ENCODE measurements around the gene FBXL19.

The FBXL19 gene

DNA sequence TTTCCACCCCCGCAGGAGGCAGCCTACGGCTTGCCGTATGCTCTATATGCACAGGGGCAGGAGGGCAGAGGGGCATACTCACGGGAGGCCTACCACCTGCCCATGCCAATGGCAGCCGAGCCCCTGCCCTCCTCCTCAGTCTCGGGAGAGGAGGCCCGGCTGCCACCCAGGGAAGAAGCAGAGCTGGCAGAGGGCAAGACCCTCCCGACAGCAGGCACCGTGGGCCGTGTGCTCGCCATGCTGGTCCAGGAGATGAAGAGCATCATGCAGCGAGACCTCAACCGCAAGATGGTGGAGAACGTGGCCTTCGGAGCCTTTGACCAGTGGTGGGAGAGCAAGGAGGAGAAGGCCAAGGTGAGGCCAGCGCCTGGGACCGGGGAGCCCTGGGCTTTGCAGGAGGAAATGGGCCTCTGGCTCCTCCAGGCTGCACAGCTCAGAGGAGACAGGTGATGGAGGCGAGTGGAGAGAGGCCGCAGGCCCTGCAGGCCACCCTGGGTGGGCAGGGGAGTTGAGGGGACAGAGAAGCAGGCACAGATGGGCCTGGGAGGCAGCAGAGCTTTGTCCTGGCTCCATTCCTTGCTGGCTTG is 42.8 kb downstream of the FBXL19 start:
- DNase-seq (ENCODE audit: low read depth): no peak

DNA sequence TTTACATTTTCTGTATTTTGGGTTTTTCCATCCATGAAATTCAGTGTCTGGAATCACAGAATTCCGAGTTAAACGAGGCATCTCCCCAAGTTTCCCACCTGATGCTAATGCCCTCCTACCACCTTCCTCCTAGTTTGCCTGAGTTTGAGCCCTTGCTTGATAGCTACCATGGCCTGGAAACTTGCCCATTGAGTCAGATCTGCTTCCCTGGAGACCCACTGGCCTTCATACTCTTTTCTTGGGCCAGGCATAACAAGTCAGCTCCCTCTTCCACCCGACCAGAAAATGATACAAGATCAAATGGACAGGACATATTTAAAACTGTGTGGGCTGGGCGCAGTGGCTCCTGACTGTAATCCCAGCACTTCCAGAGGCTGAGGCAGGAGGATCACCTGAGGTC is 44.4 kb downstream of the FBXL19 start:
- no peak for DNase-seq (ENCODE audit: low read depth)

DNA sequence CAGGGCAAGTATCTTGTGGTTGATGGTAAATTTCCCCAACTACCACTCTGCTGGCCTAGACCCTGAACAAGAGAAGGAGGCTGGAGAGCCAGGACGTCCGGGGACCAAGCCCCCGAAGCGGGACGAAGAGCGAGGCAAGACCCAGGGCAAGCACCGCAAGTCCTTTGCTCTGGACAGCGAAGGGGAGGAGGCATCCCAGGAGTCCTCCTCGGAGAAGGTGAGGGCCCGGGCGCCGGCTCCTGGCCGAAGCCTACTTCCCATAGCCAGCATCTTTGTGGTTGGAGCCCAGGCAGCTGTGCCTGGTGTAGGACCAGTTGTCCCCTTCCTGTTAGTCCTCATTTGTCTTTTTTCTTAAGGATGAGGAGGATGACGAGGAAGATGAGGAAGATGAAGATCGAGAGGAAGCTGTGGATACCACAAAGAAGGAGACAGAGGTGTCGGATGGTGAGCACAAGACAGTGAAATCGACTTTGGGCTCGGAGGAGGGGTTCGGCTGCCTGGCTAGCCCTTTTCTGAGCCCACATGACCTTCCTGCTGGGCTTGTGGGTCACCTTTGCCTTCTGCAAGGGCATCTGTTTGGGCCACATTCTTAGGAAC is 46.0 kb downstream of the FBXL19 start:
- no peak for DNase-seq (ENCODE audit: low read depth)

DNA sequence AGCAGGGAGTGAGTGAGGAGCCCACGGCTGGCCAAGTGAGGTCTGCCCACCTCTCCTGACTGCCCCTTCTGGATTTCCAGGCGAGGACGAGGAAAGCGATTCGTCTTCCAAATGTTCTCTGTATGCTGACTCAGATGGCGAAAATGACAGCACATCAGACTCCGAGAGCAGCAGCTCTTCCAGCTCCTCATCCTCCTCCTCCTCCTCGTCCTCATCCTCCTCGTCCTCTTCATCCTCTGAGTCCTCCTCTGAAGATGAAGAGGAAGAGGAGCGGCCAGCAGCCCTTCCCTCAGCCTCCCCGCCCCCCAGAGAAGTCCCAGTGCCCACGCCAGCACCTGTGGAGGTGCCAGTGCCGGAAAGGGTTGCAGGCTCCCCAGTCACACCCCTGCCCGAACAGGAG is 47.9 kb downstream of the FBXL19 start:
- DNase-seq (ENCODE audit: low read depth): no peak

DNA sequence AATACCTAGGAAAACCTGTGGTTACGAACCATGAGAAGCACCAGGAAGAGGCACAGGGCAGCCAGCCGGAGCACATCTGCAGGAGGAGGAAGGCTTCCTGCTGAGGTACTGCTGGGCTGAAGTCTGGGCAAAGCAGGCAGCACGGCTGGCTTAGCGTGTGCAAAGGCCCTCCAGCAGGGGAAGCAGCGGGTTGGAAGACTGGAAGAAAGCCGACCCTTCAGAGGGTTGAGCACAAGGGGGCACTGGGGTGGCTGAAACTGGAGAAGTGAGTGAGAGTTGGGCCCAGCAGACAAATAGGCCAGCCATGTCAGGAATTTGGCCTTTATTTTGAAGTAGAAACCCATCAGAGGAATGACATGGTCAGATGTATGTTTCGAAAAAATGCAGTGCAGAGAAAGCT is 49.5 kb downstream of the FBXL19 start:
- no peak for DNase-seq (ENCODE audit: low read depth)

DNA sequence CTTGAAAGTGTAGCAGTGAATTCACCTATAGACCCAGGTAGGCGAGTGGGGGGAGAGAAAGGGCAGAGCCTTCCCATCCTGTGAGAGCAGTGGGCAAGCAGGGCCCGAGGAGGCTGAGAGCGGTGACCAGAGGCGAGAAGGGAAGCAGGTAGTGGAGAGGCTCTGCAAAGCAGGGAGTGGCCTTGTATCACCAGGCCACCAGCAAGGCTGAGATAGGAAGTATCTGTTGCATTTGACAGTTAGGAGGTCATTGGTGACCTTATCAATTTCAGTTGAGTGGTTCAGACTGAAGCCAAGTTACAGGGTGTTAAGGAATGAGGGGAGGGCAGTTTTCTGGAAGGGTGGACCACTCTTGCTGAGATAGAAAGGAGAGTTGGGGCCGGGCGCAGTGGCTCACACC is 51.0 kb downstream of the FBXL19 start:
- DNase-seq (ENCODE audit: low read depth): no peak

DNA sequence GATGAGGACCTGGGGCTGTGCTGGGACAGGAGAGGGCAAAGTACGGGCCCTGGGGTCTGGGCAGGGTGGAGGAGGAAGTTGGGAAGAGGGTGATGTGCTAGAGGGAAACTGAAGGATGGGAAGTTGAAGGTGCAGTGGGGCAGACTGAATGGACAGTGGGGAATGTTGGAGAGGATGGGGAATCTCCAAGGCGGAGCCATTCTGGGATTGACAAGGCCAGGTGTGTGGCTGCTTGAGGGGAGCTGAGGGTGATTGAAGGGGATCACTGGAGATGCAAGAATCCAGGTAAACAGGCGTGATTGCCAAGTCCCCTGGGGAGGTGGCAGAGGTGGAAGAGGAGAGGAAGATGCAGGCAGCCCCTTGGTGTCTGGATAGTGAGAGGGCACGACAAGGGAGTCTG is 53.1 kb downstream of the FBXL19 start:
- no peak for DNase-seq (ENCODE audit: low read depth)

DNA sequence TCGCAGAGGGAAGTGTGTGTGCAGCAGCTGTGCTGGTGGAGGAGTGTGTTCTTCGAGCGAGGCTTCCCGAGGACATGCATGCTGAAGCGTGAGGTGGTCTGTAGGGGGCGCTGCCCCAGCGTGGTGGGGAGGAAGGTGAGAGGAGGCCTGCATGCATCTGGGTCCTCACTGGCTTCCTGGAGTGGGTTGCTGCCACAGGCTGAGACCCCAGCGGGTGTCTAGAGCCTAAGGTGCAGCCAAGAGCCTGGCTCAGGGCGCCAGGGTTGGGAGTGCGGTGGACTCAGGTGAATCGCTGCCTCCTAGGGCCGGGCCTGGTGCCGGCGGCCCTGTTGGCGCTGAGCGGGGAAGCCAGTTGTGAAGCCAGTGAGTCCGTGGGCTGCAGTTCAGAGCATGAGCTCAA is 54.1 kb downstream of the FBXL19 start:
- no peak for DNase-seq (ENCODE audit: low read depth)

DNA sequence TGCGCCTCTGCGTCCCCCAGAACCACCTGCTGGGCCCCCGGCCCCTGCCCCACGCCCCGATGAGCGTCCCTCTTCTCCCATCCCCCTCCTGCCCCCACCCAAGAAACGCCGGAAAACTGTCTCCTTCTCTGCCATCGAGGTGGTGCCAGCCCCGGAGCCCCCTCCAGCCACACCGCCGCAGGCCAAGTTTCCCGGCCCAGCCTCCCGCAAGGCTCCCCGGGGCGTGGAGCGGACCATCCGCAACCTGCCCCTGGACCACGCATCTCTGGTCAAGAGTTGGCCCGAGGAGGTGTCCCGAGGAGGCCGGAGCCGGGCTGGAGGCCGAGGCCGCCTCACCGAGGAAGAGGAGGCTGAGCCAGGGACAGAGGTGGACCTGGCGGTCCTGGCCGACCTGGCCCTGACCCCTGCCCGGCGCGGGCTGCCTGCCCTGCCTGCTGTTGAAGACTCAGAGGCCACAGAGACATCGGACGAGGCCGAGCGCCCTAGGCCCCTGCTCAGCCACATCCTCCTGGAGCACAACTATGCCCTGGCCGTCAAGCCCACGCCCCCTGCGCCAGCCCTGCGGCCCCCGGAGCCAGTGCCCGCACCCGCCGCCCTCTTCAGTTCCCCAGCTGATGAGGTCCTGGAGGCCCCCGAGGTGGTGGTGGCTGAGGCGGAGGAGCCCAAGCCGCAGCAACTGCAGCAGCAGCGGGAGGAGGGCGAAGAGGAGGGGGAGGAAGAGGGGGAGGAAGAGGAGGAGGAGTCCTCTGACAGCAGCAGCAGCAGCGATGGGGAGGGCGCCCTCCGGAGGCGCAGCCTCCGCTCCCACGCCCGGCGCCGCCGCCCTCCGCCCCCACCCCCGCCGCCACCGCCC is 56.0 kb downstream of the FBXL19 start:
- DNase-seq (ENCODE audit: low read depth): no peak

DNA sequence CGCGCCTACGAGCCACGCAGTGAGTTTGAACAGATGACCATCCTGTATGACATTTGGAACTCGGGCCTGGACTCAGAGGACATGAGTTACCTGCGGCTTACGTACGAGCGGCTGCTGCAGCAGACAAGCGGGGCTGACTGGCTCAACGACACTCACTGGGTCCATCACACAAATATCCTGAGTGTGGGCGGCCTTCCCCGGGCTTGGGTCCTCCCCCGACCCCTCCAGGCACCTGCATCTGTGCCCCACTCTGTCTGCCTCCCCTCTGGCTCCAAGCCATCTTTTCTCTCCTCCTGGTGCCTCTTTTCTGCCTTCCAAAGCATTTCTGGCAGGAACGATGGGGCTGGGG is 56.6 kb downstream of the FBXL19 start:
- DNase-seq (ENCODE audit: low read depth): no peak

DNA sequence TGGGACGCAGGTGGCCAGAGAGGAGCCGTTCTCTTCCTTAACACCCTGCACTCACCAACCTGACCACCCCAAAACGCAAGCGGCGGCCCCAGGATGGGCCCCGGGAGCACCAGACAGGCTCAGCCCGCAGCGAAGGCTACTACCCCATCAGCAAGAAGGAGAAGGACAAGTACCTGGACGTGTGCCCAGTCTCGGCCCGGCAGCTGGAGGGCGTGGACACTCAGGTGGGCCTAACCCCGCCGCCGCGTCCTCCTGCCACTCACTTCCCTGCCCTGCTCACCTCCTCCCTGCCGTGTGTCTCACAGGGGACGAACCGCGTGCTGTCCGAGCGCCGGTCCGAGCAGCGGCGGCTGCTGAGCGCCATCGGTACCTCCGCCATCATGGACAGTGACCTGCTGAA is 57.1 kb downstream of the FBXL19 start:
- DNase-seq (ENCODE audit: low read depth): no peak

DNA sequence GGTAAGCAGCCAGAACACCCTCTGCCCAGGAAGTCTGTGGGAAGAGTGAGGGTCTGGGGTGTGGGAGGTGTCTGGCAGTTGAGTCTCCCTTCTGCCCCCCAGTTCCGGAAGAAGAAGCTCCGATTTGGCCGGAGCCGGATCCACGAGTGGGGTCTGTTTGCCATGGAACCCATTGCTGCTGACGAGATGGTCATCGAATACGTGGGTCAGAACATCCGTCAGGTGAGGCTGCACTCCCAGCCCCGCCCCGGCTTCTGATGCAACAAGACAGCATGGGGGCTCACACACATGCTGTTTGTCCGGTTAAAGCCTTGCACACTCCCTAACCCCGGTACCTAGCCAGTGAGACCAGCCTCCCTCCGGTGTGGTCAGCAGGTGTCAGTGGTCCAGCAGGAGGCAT is 57.6 kb downstream of the FBXL19 start:
- DNase-seq (ENCODE audit: low read depth): no peak

DNA sequence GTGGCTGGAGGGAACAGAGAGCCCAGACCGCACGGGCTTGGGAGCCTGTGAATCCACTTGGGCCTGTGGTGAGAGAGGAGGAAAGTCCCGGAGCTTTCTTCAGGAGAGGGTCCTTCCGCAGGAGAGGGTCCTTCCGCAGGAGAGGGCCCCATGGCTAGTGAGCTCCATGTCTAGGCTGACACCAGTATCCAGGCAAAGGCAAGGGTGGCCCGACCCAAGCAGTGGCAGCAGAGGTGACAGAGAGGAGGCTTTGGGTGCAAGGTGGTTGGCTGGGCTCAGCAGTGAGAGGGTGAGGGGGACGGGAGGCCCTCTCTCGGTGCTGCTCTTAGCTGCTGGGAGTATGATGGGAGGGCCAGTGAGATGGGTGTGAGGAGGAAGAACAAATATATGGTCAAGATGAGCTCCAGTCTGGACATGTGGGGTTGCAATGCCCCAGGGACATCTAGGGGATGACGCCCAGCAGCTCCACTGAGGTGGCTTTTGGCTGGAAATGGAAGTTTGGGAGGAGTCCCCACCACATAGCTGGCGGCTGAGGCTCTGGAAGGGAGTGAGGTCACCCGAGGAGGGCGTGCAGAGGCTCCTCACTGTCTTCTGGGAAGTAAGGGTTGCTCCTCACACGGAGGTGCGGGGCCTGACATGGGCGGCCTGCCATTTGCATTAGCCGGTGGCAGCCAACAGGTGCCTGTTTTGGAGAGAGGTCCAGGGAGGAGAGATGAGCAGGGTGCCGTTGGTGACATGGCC is 59.3 kb downstream of the FBXL19 start:
- DNase-seq (ENCODE audit: low read depth): no peak

DNA sequence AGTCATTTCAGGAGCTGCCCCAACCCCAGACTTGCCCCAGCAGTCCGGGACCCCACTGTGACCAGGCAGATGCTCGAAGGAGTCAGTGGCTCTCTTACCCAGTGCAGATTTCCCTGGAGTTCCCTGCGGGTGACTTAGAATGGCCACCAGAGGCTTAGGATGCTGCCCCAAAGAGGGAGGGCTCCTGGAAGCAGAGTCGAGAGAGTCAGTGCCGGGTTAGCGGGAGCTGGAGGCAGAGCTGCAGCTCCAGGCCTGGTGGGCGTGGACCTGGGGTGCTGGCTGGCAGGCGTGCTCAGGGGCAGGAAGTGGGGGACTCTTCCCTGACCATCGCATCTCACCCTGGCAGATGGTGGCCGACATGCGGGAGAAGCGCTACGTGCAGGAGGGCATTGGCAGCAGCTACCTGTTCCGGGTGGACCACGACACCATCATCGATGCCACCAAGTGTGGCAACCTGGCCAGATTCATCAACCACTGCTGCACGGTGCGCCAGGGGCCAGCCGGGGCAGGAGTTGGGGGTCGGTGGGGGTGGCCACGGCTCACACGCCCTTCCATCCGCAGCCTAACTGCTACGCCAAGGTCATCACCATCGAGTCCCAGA is 60.0 kb downstream of the FBXL19 start:
- no peak for DNase-seq (ENCODE audit: low read depth)

DNA sequence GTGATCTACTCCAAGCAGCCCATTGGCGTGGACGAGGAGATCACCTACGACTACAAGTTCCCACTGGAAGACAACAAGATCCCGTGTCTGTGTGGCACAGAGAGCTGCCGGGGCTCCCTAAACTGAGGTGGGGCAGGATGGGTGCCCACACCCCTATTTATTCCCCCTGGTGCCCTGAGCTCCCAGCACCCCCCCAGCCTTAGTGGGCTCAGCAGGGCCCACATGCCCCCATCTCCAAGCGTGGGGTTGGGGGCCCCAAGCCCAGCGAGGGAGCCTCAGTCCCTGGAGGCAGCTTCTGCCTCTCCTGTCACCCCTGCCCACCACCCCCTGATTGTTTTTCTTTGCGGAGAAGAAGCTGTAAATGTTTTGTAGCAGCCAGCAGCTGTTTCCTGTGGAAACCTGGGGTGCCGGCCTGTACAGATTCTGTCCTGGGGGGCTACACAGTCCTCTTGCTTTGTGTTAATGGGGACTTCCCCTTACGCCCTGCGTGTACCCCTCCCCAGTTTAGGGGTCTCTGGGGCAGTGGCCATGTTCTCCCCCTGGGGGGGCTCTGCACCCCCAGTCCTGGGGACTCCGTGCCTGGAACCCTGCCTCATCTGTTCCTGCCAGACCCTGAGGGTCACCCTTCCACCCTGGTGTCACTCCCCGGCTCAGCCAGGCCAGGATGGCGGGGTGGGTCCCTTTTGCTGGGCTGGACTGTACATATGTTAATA is 60.7 kb downstream of the FBXL19 start:
- DNase-seq (ENCODE audit: low read depth): no peak

DNA sequence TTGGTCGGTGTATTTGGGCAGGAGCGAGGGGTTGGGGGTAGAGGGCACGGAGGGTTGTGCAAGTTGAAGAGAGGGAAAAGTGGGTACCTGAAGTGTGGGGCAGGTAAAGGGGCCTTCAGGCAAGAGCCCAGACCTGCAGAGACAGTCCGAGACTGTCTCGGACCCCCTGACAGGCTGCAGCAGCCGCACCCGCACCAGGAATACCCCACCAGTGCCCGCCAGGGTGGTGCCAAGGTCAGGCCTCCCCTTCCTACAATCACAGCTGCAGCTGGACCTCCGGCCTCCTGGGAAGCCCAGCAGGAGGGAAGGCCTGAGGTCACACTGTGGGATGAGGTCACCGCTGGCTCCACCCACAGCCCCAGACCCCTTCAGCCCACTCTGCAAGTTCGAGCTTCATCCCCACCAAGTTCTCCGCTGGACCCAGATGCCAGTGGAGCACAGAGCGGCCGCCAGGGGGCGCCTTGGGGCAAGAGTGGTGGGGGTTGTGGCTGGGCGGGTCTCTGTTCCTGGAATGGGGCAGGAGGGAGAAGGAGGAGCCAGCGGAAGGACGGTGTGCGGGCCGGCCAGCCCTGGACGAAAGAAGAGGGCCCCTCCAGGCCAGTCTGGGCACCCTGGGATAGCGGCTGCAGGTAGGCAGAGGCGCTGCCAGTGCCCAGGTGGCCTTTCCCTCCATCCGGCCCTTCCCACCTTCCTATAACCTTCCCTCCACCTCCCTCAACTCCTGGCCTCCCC is 61.5 kb downstream of the FBXL19 start, which contains the start of gene HSD3B7:
Gene HSD3B7 (plus strand): TSS at position 539 of the 732 bp plus-strand sequence. CDS start 452 bp downstream, outside the sequence.
- DNase-seq (ENCODE audit: low read depth): peak; percentile 67

DNA sequence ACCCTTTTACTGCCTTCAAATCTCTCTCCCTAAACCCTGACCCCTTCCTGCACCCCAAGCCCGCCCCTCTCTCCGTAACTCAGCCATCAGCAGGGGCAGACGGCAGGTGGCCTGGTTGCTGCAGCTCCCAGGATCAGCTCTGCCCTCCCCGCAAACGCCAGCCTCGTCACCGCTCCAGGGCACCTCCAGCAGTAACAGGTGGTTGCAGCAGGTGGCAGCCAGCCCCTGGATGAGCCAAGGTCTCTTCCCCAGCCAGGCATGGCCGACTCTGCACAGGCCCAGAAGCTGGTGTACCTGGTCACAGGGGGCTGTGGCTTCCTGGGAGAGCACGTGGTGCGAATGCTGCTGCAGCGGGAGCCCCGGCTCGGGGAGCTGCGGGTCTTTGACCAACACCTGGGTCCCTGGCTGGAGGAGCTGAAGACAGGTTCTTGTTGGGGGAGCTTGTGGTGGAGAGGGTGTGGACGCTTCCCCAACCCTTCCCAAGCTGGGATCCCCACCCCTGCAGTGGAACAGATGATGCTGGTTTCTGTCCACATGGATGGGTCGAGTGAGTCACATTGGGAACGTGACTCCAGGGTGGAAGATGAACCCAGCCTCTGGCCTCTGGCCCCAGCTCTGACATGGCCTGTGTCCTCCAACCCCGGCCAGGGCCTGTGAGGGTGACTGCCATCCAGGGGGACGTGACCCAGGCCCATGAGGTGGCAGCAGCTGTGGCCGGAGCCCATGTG is 62.2 kb downstream of the FBXL19 start:
- no peak for DNase-seq (ENCODE audit: low read depth)

DNA sequence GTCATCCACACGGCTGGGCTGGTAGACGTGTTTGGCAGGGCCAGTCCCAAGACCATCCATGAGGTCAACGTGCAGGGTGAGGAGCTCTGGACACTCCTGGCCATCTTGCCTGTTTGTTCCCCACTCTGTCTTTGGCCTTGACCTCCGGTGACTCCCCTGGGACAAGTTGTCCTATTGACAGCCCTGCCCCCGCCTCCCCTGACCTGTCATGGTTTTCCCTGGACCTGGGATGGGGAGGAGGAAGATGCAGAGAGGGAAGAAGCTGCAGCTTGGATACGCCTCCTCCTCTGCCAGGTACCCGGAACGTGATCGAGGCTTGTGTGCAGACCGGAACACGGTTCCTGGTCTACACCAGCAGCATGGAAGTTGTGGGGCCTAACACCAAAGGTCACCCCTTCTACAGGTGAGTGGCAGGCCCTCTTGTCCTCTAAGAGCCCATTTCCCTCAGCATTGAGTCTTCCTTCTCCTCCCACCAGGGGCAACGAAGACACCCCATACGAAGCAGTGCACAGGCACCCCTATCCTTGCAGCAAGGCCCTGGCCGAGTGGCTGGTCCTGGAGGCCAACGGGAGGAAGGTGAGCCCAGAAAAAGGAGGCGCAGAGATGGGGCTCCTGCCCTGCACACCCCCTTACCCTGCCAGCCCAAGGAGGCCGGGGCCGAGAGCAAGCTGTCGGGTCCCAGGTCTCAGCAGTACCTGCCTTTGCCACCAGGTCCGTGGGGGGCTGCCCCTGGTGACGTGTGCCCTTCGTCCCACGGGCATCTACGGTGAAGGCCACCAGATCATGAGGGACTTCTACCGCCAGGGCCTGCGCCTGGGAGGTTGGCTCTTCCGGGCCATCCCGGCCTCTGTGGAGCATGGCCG is 63.0 kb downstream of the FBXL19 start:
- DNase-seq (ENCODE audit: low read depth): no peak

DNA sequence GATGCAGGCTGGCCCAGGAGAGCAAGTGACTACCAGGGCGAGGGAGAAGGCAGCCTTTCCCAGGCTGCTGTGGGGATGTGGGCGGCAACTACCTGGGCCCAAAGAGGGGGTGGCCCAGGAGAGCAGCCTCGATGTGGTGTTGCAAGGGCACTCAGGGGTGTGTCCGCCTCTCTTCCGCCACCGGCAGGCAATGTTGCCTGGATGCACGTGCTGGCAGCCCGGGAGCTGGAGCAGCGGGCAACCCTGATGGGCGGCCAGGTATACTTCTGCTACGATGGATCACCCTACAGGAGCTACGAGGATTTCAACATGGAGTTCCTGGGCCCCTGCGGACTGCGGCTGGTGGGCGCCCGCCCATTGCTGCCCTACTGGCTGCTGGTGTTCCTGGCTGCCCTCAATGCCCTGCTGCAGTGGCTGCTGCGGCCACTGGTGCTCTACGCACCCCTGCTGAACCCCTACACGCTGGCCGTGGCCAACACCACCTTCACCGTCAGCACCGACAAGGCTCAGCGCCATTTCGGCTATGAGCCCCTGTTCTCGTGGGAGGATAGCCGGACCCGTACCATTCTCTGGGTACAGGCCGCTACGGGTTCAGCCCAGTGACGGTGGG is 64.3 kb downstream of the FBXL19 start:
- DNase-seq (ENCODE audit: low read depth): no peak

All from stimulated activated CD4-positive, alpha-beta T cell treated with anti-CD3 and anti-CD28 coated beads, Interleukin-2, amount 100 ng/mL, for 4 hours (primary cell).